ENCODE results near the gene FCGR3B.
"Not testable (repeated sequence)": the region's sequence is repeated elsewhere in the genome, so short reads cannot be mapped to it uniquely, and the experiment has no call there.

DNA sequence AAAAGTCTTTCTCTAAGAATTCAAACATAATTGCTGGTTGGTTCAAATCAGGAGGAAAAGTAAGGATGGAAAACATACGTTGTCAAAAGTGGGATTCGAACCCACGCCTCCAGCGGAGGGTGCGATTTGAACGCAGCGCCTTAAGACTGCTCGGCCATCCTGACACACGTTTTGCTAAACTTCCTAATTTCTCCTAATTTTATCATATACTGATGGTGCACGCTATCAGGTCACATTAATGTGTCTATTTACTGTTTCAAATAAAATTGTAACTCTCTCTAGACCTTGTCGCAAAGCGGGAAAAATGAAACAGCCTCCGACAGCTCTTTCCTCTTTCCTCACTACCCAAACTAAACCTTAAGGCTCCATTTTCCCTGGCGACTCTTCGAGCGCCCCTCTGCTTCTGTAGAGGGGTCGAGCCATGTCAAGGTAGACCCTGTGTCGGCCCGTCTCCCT, 19.1 kb downstream of the FCGR3B start:
- not testable (repeated sequence) for TF ChIP-seq POLR2A, CTCF (IDR thresholded peaks at IDR 0.05)

All from body of pancreas (tissue), 4 donors.